Measurements from ENCODE around the gene HTN3. TPM values are rescaled to one million over a fixed set of nuclear protein-coding genes. Genes with fewer than 3 reads are reported as not detected.
"Not testable (repeated sequence)": the region's sequence is repeated elsewhere in the genome, so short reads cannot be mapped to it uniquely, and the experiment has no call there.

Gene HTN3
- polyA plus RNA-seq, 1 donor from 2014 or later: not detected

GRCh38 chr4:70041652-70042286, 13.5 kb downstream of the HTN3 start:
- no peaks in the 10 kb centered on the region for H3K27me3 ChIP-seq (ENCODE audit: insufficient read depth, low read depth, low read length)
- no peaks in the 10 kb centered on the region for H4K20me1 ChIP-seq (ENCODE audit: insufficient read depth)
- no peak overlapping the region for H3K27ac ChIP-seq (ENCODE audit: low read length)
- no peak overlapping the region for H3K9ac ChIP-seq (ENCODE audit: low read length)
- TF ChIP-seq EZH2 (IDR thresholded peaks at IDR 0.05; ENCODE audit: borderline replicate concordance, insufficient read depth, low read length, poor library complexity, severe bottlenecking) (no peak), RAD21 (conservative IDR thresholded peaks at IDR 0.05) (no peak), EP300 (conservative IDR thresholded peaks at IDR 0.05; ENCODE audit: poor library complexity, severe bottlenecking) (no peak)
- no peaks in the 10 kb centered on the region for H3K9me2 ChIP-seq (ENCODE audit: insufficient read depth, low read length)
- no peaks in the 10 kb centered on the region for H3F3A ChIP-seq (ENCODE audit: insufficient read depth, low read length, poor library complexity, severe bottlenecking)
- H3K36me3 ChIP-seq (ENCODE audit: insufficient read depth, low read length): no peaks in the 10 kb centered on the region
- H3K4me3 ChIP-seq (ENCODE audit: low read length): no peak overlapping the region
- H3K79me2 ChIP-seq (replicated peaks; ENCODE audit: insufficient read depth, low read length): no peaks in the 10 kb centered on the region
- no peak overlapping the region for H2AFZ ChIP-seq (ENCODE audit: low read depth, low read length)
- H3K9me3 ChIP-seq (ENCODE audit: low read length): no peaks in the 10 kb centered on the region
- no peak overlapping the region for H3K4me2 ChIP-seq (ENCODE audit: low read length)

- H3K9ac ChIP-seq (ENCODE audit: low read length); H3K4me3 ChIP-seq (ENCODE audit: low read length); H2AFZ ChIP-seq (ENCODE audit: low read depth, low read length): not testable (repeated sequence)
Measured at GRCh38 chr4:70050138-70050537, 21.9 kb downstream of the HTN3 start, which contains the start of gene HTN1. HTN1 (plus strand) TSS chr4:70050438; CDS start chr4:70053077, 2,639 bp downstream.

DNA sequence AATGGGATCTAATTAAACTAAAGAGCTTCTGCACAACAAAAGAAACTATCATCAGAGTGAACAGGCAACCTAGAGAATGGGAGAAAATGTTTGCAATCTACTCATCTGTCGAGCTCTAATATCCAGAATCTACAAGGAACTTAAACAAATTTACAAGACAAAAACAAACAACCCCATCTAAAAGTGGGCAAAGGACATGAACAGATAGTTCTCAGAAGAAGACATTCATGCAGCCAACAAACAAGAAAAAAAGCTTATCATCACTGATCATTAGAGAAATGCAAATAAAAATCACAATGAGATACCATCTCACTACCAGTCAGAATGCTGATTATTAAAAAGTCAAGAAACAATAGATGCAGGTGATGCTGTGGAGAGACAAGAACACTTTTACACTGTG, 28.3 kb downstream of the HTN3 start:
- not testable (repeated sequence) for H3K36me3 ChIP-seq (ENCODE audit: insufficient read depth, low read length); H3K27me3 ChIP-seq (ENCODE audit: insufficient read depth, low read depth, low read length); H3F3A ChIP-seq (ENCODE audit: insufficient read depth, low read length, poor library complexity, severe bottlenecking); H4K20me1 ChIP-seq (ENCODE audit: insufficient read depth); H2AFZ ChIP-seq (ENCODE audit: low read depth, low read length); H3K27ac ChIP-seq (ENCODE audit: low read length); H3K9ac ChIP-seq (ENCODE audit: low read length); H3K79me2 ChIP-seq (replicated peaks; ENCODE audit: insufficient read depth, low read length); H3K4me3 ChIP-seq (ENCODE audit: low read length); H3K4me2 ChIP-seq (ENCODE audit: low read length); H3K9me3 ChIP-seq (ENCODE audit: low read length); H3K9me2 ChIP-seq (ENCODE audit: insufficient read depth, low read length)

More at GRCh38 chr4:70050138-70050537, 21.9 kb downstream of the HTN3 start, which contains the start of gene HTN1:
- H3K4me2 ChIP-seq (ENCODE audit: low read length); H3K79me2 ChIP-seq (replicated peaks; ENCODE audit: insufficient read depth, low read length); H3K9me2 ChIP-seq (ENCODE audit: insufficient read depth, low read length); H3F3A ChIP-seq (ENCODE audit: insufficient read depth, low read length, poor library complexity, severe bottlenecking); H3K36me3 ChIP-seq (ENCODE audit: insufficient read depth, low read length); H3K9me3 ChIP-seq (ENCODE audit: low read length); H3K27ac ChIP-seq (ENCODE audit: low read length); H3K27me3 ChIP-seq (ENCODE audit: insufficient read depth, low read depth, low read length); H4K20me1 ChIP-seq (ENCODE audit: insufficient read depth): not testable (repeated sequence)

DNA sequence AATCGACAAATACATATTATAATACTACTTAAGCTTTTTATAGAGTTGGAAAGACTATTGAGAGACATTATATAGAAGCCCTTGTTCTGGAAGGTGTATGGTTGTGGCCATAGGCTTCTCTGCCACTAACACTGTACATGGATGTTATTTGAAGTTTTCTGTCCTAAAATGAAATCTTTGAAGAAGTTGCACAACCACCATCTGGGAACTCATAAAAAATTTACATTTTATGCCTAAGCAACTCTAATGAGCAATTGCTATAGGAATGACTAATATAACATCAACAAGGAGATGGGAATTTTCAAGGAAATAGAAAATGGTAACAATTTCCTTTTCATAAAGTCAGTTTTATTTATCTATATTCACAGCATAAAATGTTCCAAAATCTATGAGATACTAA, 29.4 kb downstream of the HTN3 start:
- Histone ChIP-seq H3K4me2 (ENCODE audit: low read length) (no peak overlapping the region), H3K36me3 (ENCODE audit: insufficient read depth, low read length) (no peaks in the 10 kb centered on the region), H3K27me3 (ENCODE audit: insufficient read depth, low read depth, low read length) (no peaks in the 10 kb centered on the region), H4K20me1 (ENCODE audit: insufficient read depth) (no peaks in the 10 kb centered on the region), H3K9me3 (ENCODE audit: low read length) (no peaks in the 10 kb centered on the region), H3K9ac (ENCODE audit: low read length) (no peak overlapping the region), H3K79me2 (replicated peaks; ENCODE audit: insufficient read depth, low read length) (no peaks in the 10 kb centered on the region), H3K27ac (ENCODE audit: low read length) (no peak overlapping the region), H3F3A (ENCODE audit: insufficient read depth, low read length, poor library complexity, severe bottlenecking) (no peaks in the 10 kb centered on the region), H3K9me2 (ENCODE audit: insufficient read depth, low read length) (no peaks in the 10 kb centered on the region), H3K4me3 (ENCODE audit: low read length) (no peak overlapping the region), H2AFZ (ENCODE audit: low read depth, low read length) (no peak overlapping the region)
- TF ChIP-seq TAF1 (IDR thresholded peaks at IDR 0.05; ENCODE audit: low read depth): no peak
- no peak for TF ChIP-seq EZH2 (IDR thresholded peaks at IDR 0.05; ENCODE audit: borderline replicate concordance, insufficient read depth, low read length, poor library complexity, severe bottlenecking)
- no peak for TF ChIP-seq REST (IDR thresholded peaks at IDR 0.05; ENCODE audit: borderline replicate concordance)
- TF ChIP-seq EP300 (conservative IDR thresholded peaks at IDR 0.05; ENCODE audit: poor library complexity, severe bottlenecking): no peak
- no peak for TF ChIP-seq MXI1 (conservative IDR thresholded peaks at IDR 0.05; ENCODE audit: poor library complexity, severe bottlenecking)
- TF ChIP-seq, protein P1, sequence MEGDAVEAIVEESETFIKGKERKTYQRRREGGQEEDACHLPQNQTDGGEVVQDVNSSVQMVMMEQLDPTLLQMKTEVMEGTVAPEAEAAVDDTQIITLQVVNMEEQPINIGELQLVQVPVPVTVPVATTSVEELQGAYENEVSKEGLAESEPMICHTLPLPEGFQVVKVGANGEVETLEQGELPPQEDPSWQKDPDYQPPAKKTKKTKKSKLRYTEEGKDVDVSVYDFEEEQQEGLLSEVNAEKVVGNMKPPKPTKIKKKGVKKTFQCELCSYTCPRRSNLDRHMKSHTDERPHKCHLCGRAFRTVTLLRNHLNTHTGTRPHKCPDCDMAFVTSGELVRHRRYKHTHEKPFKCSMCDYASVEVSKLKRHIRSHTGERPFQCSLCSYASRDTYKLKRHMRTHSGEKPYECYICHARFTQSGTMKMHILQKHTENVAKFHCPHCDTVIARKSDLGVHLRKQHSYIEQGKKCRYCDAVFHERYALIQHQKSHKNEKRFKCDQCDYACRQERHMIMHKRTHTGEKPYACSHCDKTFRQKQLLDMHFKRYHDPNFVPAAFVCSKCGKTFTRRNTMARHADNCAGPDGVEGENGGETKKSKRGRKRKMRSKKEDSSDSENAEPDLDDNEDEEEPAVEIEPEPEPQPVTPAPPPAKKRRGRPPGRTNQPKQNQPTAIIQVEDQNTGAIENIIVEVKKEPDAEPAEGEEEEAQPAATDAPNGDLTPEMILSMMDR (IDR thresholded peaks at IDR 0.05; ENCODE audit: poor library complexity, severe bottlenecking): no peak
- TF ChIP-seq RAD21 (conservative IDR thresholded peaks at IDR 0.05): no peak
- TF ChIP-seq SMC3 (conservative IDR thresholded peaks at IDR 0.05; ENCODE audit: poor library complexity): no peak
- TF ChIP-seq POLR2AphosphoS5 (IDR thresholded peaks at IDR 0.05): no peak
